Measurements from ENCODE around the gene MORC4. TPM values are rescaled to one million over a fixed set of nuclear protein-coding genes. Genes with fewer than 3 reads are reported as not detected.
A peak's percentile ranks its signal among the peaks of the same experiment; 100 is the strongest.

The MORC4 gene
- 10 to 100 TPM in 2 of 4 donors, 1 to 10 TPM in 2; 7.9 to 17.1 (median 11.0) TPM for total RNA-seq
- 1 to 10 TPM; 2.1 to 7.5 (median 3.9) TPM for polyA plus RNA-seq
- long read RNA-seq, donor 1, transcript MORC4-202 (17 exons, 3,834 nt): major isoform, 16 of 35 reads
- long read RNA-seq, donor 1, transcript MORC4-201 (17 exons, 2,940 nt): minor isoform, 11 of 35 reads
- long read RNA-seq, donor 1, partial matches to known transcripts: 4 of 35 reads
- long read RNA-seq, donor 1, other reads (novel, unspliced or antisense): 4 of 35 reads
- long read RNA-seq, donor 2, transcript MORC4-202 (17 exons, 3,834 nt): major isoform, 15 of 31 reads
- long read RNA-seq, donor 2, transcript MORC4-201 (17 exons, 2,940 nt): minor isoform, 9 of 31 reads
- long read RNA-seq, donor 2, partial matches to known transcripts: 2 of 31 reads
- long read RNA-seq, donor 2, other reads (novel, unspliced or antisense): 5 of 31 reads

GRCh38 chrX:107000013-107000515 lies at the start of gene MORC4:
MORC4 (minus strand) TSS chrX:107000212; CDS start chrX:106999969, 243 bp downstream.
- no peaks in the 10 kb centered on the region for H3K4me1 ChIP-seq
- no peaks in the 10 kb centered on the region for H3K9me3 ChIP-seq
- no peak for TF ChIP-seq CTCF (IDR thresholded peaks at IDR 0.05)
- H3K27me3 ChIP-seq (ENCODE audit: insufficient read depth in 3 of 3, low read length in 2 of 3): peaks cover 0 to 24% (median 0%) of the 10 kb centered on the region in 3 donors
- no peaks in the 10 kb centered on the region for H3K36me3 ChIP-seq (ENCODE audit: insufficient read depth in 1 of 2, low read depth in 1 of 2)
- ATAC-seq: peak; percentile 96 to 97 (median 97)
- peak within 1 kb of the TSS; percentile 71 for H3K4me3 ChIP-seq
- intact Hi-C loops (cut with DNase I): loop anchor here in 1 of 2 donors (5.0 kb wide), 1 partner anchor 117 kb away; the partner anchor contains the start of gene RBM41
- DNase-seq: peak; percentile 83 to 85
- H3K27ac ChIP-seq: peak within 1 kb of the TSS; percentile 68
- WGBS, 3 donors: 1 to 27% (median 3%) methylated on average over 22 to 40 of the region's 42 CpGs

- Histone ChIP-seq H3K4me3 (no peak overlapping the region), H3K36me3 (ENCODE audit: insufficient read depth in 1 of 2, low read depth in 1 of 2) (no peaks in the 10 kb centered on the region), H3K9me3 (no peaks in the 10 kb centered on the region), H3K4me1 (no peaks in the 10 kb centered on the region), H3K27ac (no peak overlapping the region), H3K27me3 (ENCODE audit: insufficient read depth in 3 of 3, low read length in 2 of 3) (peaks cover 0 to 18% (median 0%) of the 10 kb centered on the region in 3 donors)
- intact Hi-C loops (cut with DNase I): no loop called here
- TF ChIP-seq CTCF (IDR thresholded peaks at IDR 0.05): no peak
- no peak for DNase-seq
- 24 to 80% (median 63%) methylated on average over 1 of the region's 1 CpG for WGBS, 3 donors
- ATAC-seq: no peak
These were observed 47.6 kb upstream of the MORC4 start for GRCh38 chrX:107047622-107048021.

GRCh38 chrX:107029752-107030151 lies 29.7 kb upstream of the MORC4 start:
- intact Hi-C loops (cut with DNase I): no loop called here
- Histone ChIP-seq H3K4me1 (no peaks in the 10 kb centered on the region), H3K27me3 (ENCODE audit: insufficient read depth in 3 of 3, low read length in 2 of 3) (peaks cover 0 to 19% (median 0%) of the 10 kb centered on the region in 3 donors), H3K36me3 (ENCODE audit: insufficient read depth in 1 of 2, low read depth in 1 of 2) (no peaks in the 10 kb centered on the region), H3K27ac (no peak overlapping the region), H3K4me3 (no peak overlapping the region), H3K9me3 (no peaks in the 10 kb centered on the region)
- DNase-seq (no peak), ATAC-seq (no peak)
- no peak for TF ChIP-seq CTCF (IDR thresholded peaks at IDR 0.05)
- 36 to 64% (median 60%) methylated on average over 1 of the region's 1 CpG for WGBS, 3 donors

GRCh38 chrX:107025545-107025944 lies 25.5 kb upstream of the MORC4 start:
- DNase-seq (no peak), ATAC-seq (no peak)
- Histone ChIP-seq H3K27ac (no peak overlapping the region), H3K9me3 (no peaks in the 10 kb centered on the region), H3K4me1 (no peaks in the 10 kb centered on the region), H3K27me3 (ENCODE audit: insufficient read depth in 3 of 3, low read length in 2 of 3) (peaks cover 0 to 19% (median 0%) of the 10 kb centered on the region in 3 donors), H3K4me3 (no peak overlapping the region), H3K36me3 (ENCODE audit: insufficient read depth in 1 of 2, low read depth in 1 of 2) (no peaks in the 10 kb centered on the region)
- intact Hi-C loops (cut with DNase I): no loop called here
- TF ChIP-seq CTCF (IDR thresholded peaks at IDR 0.05): peak; percentile 34
- 42 to 45% (median 43%) methylated on average over 2 of the region's 2 CpGs for WGBS, 3 donors

All from psoas muscle (tissue), 8 donors.